ENCODE measurements around the gene ABCA7. TPM values are rescaled to one million over a fixed set of nuclear protein-coding genes. Genes with fewer than 3 reads are reported as not detected.

The ABCA7 gene, protein sequence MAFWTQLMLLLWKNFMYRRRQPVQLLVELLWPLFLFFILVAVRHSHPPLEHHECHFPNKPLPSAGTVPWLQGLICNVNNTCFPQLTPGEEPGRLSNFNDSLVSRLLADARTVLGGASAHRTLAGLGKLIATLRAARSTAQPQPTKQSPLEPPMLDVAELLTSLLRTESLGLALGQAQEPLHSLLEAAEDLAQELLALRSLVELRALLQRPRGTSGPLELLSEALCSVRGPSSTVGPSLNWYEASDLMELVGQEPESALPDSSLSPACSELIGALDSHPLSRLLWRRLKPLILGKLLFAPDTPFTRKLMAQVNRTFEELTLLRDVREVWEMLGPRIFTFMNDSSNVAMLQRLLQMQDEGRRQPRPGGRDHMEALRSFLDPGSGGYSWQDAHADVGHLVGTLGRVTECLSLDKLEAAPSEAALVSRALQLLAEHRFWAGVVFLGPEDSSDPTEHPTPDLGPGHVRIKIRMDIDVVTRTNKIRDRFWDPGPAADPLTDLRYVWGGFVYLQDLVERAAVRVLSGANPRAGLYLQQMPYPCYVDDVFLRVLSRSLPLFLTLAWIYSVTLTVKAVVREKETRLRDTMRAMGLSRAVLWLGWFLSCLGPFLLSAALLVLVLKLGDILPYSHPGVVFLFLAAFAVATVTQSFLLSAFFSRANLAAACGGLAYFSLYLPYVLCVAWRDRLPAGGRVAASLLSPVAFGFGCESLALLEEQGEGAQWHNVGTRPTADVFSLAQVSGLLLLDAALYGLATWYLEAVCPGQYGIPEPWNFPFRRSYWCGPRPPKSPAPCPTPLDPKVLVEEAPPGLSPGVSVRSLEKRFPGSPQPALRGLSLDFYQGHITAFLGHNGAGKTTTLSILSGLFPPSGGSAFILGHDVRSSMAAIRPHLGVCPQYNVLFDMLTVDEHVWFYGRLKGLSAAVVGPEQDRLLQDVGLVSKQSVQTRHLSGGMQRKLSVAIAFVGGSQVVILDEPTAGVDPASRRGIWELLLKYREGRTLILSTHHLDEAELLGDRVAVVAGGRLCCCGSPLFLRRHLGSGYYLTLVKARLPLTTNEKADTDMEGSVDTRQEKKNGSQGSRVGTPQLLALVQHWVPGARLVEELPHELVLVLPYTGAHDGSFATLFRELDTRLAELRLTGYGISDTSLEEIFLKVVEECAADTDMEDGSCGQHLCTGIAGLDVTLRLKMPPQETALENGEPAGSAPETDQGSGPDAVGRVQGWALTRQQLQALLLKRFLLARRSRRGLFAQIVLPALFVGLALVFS (N-terminal part only)
- total RNA-seq (8.2 and 17.8 TPM in 2 replicates), polyA plus RNA-seq (26.8 and 38.1 TPM in 2 replicates)

GRCh38 chr19:1039646-1040475 lies at the start of gene ABCA7:
TSS of gene ABCA7 (plus strand) at chr19:1040107. CDS start at chr19:1041362, 1,255 bp downstream.
- H3K27me3 ChIP-seq: no peaks in the 10 kb centered on the region
- peaks cover 8% of the 10 kb centered on the region for H3K4me1 ChIP-seq (ENCODE audit: insufficient read depth)
- DNase-seq (ENCODE audit: low spot score): peak; percentile 98
- no peaks in the 10 kb centered on the region for H3K9me2 ChIP-seq (replicated peaks; ENCODE audit: insufficient read depth)
- H3K36me3 ChIP-seq (replicated peaks; ENCODE audit: insufficient read depth, low read depth): no peaks in the 10 kb centered on the region
- H3K79me2 ChIP-seq: no peaks in the 10 kb centered on the region
- H2AFZ ChIP-seq: peak within 1 kb of the TSS; percentile 4
- WGBS (ENCODE audit: low lambda C conversion rate, missing lambda C conversion rate): 4% methylated on average over 56 of the region's 56 CpGs
- peak within 1 kb of the TSS; percentile 15 for H3K4me3 ChIP-seq
- H3K9me3 ChIP-seq (ENCODE audit: low read depth): no peaks in the 10 kb centered on the region
- TF ChIP-seq, protein P1, sequence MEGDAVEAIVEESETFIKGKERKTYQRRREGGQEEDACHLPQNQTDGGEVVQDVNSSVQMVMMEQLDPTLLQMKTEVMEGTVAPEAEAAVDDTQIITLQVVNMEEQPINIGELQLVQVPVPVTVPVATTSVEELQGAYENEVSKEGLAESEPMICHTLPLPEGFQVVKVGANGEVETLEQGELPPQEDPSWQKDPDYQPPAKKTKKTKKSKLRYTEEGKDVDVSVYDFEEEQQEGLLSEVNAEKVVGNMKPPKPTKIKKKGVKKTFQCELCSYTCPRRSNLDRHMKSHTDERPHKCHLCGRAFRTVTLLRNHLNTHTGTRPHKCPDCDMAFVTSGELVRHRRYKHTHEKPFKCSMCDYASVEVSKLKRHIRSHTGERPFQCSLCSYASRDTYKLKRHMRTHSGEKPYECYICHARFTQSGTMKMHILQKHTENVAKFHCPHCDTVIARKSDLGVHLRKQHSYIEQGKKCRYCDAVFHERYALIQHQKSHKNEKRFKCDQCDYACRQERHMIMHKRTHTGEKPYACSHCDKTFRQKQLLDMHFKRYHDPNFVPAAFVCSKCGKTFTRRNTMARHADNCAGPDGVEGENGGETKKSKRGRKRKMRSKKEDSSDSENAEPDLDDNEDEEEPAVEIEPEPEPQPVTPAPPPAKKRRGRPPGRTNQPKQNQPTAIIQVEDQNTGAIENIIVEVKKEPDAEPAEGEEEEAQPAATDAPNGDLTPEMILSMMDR (IDR thresholded peaks at IDR 0.05; ENCODE audit: poor library complexity): no peak
- TF ChIP-seq EZH2phosphoT487 (IDR thresholded peaks at IDR 0.05; ENCODE audit: low read depth, severe bottlenecking, unreplicated experiment) (no peak), EZH2 (IDR thresholded peaks at IDR 0.05; ENCODE audit: borderline replicate concordance) (no peak)
- peaks cover 3% of the 10 kb centered on the region for H4K20me1 ChIP-seq (ENCODE audit: insufficient read depth, poor library complexity, severe bottlenecking)
- peak within 1 kb of the TSS; percentile 84 for H3K4me2 ChIP-seq
- peak within 1 kb of the TSS; percentile 28 for H3K27ac ChIP-seq

- no peak overlapping the region for H3K4me2 ChIP-seq
- DNase-seq (ENCODE audit: low spot score): no peak
- no peaks in the 10 kb centered on the region for H3K9me3 ChIP-seq (ENCODE audit: low read depth)
- TF ChIP-seq, protein P1 (IDR thresholded peaks at IDR 0.05; ENCODE audit: poor library complexity): no peak
- TF ChIP-seq EZH2phosphoT487 (IDR thresholded peaks at IDR 0.05; ENCODE audit: low read depth, severe bottlenecking, unreplicated experiment) (no peak), EZH2 (IDR thresholded peaks at IDR 0.05; ENCODE audit: borderline replicate concordance) (no peak)
- H3K79me2 ChIP-seq: peaks cover 2% of the 10 kb centered on the region
- no peak overlapping the region for H2AFZ ChIP-seq
- no peaks in the 10 kb centered on the region for H3K36me3 ChIP-seq (replicated peaks; ENCODE audit: insufficient read depth, low read depth)
- H3K27ac ChIP-seq: no peak overlapping the region
- no peaks in the 10 kb centered on the region for H4K20me1 ChIP-seq (ENCODE audit: insufficient read depth, poor library complexity, severe bottlenecking)
- H3K4me1 ChIP-seq (ENCODE audit: insufficient read depth): no peaks in the 10 kb centered on the region
- WGBS (ENCODE audit: low lambda C conversion rate, missing lambda C conversion rate): 83% methylated on average over 27 of the region's 27 CpGs
- no peak overlapping the region for H3K4me3 ChIP-seq
- H3K27me3 ChIP-seq: no peaks in the 10 kb centered on the region
- H3K9me2 ChIP-seq (replicated peaks; ENCODE audit: insufficient read depth): no peaks in the 10 kb centered on the region
These were observed 49.8 kb upstream of the ABCA7 start for GRCh38 chr19:990119-990571.

DNA sequence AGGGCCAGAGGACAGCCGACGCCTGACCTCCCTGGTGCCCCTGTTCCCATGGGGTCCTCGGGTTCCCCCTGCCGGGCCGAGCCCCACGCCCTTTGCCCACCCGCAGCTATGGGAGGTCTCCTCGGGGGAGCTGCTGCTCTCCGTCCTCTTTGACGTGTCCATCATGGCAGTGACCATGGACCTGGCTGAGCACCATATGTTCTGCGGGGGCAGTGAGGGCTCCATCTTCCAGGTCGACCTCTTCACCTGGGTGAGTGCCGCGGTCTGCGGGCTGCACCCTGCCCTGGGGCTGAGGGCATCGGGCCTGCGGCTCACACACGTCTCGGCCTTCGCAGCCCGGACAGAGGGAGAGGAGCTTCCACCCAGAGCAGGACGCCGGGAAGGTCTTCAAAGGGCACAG lies 49.2 kb upstream of the ABCA7 start:
- Histone ChIP-seq H3K9me3 (ENCODE audit: low read depth) (no peaks in the 10 kb centered on the region), H3K36me3 (replicated peaks; ENCODE audit: insufficient read depth, low read depth) (no peaks in the 10 kb centered on the region), H3K27me3 (peaks cover 4% of the 10 kb centered on the region), H3K4me1 (ENCODE audit: insufficient read depth) (no peaks in the 10 kb centered on the region), H3K4me2 (no peak overlapping the region), H3K9me2 (replicated peaks; ENCODE audit: insufficient read depth) (no peaks in the 10 kb centered on the region), H4K20me1 (ENCODE audit: insufficient read depth, poor library complexity, severe bottlenecking) (no peaks in the 10 kb centered on the region), H3K27ac (no peak overlapping the region), H2AFZ (no peak overlapping the region), H3K4me3 (no peak overlapping the region), H3K79me2 (no peaks in the 10 kb centered on the region)
- WGBS (ENCODE audit: low lambda C conversion rate, missing lambda C conversion rate): 95% methylated on average over 23 of the region's 23 CpGs
- DNase-seq (ENCODE audit: low spot score): no peak
- TF ChIP-seq EZH2 (IDR thresholded peaks at IDR 0.05; ENCODE audit: borderline replicate concordance) (no peak), EZH2phosphoT487 (IDR thresholded peaks at IDR 0.05; ENCODE audit: low read depth, severe bottlenecking, unreplicated experiment) (no peak)
- TF ChIP-seq, protein P1 (IDR thresholded peaks at IDR 0.05; ENCODE audit: poor library complexity): no peak

Measured in hepatocyte (in vitro differentiated cells).